GM19397 (cell line): Measurements from ENCODE around the gene RECK.

Source experiments
- ATAC-seq: cut with Tn5 transposase; IDR thresholded peaks from one replicate; pipeline ENCODE4 v1.9.1; 2021; ENCODE audit warnings: mild to moderate bottlenecking, moderate library complexity; ENCODE audit not compliant: unreplicated experiment

Gene RECK

DNA sequence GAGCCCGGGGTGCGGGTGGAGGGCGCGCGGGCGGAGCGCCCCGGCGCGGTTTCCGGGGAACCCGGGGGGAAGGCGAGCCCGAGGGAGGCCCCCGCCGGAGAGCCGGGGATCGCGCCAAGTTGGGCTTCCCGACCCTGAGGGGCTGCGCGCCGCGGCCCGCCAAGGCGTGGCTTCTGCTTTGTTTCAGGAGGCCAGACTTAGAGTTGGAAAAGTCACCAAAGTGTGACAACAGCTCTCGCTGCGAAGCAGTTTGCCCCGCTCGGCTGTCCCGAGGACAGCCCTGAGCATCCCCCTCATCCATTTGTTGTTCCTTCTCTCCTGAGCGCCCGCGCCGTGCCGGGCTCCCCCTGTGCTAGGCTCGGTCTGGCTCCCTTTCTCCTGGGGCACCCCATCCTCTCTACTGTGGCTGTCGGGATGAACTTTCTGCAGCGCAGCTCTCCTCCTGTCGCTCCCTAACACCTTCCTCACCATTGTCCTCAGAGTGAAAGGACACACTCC lies 100.2 kb downstream of the RECK start:
- ATAC-seq = peak; percentile 40

DNA sequence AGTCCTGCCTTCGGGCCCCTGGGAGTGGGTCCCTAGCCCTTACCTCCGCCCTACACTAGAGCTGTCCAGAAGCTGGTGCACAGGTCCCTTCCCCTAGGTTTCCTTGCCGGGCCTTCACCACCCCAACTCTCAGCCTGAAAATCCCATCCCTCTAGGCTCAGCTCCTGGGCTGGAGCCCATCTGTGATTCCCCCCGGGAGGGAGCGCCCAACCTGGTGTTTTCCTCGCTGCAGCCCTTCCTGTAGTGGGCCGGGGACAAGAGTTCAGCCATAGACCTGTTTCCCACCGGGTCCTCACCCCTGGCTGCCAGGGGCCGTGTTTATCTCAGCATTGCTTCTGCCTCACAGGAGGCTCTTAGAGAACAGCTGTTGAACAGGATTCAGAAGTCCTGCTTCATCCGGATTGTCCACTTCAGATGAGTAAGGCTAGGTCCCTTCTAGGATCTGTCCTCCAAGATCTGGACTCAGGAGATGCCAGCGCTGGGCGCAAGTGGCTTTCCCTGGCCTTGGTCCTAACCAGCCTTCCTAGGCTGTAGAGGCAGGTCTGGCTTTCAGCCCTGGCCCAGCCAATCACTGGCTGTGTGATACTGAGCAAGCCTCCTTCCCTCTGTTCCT lies 100.8 kb downstream of the RECK start:
- ATAC-seq = no peak

DNA sequence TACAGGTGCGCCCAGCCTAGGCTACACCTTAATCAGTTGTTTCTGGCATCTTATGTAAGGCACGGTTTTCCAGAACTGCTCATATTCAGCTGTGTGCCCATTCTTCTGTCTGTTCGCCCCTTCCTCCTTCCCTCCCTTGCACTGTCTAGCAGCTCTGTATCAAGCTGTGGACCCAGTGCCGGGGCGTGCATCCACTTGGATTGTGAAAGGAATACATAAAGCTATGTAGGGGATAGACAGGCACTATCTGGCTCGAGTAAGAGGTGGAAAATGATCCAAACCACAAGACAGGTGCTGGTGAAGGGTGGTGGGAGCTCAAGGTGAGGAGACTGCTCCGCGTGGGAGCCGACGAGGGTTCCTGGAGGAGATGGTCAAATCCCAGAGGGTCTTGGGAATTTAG lies 101.8 kb downstream of the RECK start:
- ATAC-seq = no peak

DNA sequence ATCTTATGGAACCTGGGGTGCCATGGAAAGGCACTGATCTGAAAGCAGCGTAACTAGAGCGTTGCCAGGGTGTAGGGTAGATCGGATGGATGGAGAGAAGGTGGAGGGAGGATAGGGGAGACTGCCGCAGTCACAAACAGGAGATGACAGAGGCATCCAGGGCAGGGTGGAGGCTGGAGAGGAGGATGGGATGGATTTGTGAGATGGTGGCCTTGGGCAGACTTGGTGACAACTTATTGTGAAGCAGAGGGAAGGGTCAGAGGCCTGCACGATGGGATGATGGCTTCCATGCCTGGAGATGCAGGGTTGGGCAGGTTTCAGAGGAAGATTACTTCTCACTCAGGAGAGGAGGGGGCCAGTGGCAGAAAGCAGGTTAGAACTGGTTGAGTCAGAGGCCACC lies 102.2 kb downstream of the RECK start:
- no peak for ATAC-seq

DNA sequence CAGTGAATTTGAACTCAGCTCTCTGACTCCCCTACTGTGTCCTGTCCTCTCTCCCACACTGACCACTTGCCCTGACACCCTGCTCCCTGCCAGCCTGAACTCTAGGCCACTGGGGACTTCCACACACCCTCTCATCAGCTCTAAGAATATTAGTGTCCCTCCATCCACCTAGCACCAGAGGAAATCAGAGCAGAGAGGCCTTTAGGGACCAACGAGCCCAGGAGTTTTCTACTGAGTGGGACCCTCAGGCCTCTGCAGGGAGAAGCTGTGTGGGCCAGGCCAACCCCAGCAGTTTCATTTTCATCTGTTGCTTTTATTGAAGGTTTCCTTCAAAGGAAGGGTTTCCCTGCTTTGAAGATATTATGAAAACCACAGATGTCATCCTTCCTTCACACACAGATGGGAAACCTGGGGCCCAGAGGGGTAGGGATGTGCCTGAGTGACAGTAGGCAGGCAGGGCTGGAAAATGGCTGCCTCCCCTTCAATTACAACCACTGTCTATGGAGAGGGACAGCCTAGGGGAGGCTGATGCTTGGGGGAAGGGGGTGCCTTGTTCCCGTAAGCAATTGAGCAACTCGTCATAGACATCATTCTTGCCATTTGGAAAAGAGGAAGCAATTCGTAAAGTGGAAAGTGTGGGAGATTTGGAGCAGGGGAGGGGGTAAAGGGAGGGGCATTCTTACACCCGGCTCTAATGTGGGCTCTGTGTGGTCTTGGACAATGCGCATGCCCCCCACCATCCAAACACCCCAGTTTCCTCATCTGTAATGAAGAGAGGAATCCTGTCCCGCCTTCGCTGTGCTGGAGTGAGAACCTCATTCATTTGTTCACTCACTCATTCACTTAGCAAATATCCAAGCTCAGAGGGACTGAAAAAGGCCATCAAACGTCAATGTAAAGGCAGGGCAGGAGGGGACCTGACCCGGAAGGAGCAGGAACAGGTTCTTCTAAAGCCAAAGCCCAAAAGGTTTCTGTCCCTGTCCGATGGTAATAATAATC lies 103.7 kb downstream of the RECK start:
- ATAC-seq = no peak

DNA sequence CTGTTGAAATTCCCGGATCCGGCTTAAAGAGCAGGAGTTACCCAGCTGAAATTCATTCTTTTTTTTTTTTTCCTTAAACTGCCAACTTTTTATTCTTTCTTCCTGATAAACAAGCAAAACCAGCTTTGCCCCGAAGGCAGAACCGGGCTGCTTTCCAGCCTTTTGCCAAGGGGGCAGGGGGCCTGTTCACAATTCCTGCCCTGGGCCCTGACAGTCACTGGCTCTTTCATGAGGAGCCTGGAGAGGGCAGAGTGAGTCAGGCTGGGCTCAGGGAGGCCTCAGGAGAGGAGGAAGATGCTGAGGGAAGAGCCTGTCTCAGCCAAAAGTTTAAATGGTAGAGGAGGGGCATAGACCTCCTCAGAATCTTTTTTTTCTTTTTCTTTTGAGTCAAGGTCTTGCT lies 104.6 kb downstream of the RECK start:
- ATAC-seq = no peak

DNA sequence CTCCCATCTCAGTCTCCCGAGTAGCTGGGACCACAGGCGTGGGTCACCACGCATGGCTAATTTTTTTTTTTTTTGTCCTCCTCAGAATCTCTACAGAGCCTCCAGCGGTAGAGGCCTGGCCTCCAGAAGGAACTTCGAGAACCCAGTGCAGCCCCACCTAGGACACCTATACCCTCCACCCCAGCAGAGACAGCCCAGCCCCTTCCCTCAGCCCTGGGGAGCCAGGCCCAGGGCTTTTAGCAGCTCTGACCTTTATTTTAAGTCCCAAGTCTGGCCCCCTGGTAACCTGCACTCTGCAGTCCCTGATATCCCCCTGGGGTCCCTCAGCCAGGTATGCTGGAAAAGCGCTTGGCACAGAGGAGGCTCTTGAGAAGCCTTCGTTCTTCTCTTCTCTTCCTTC lies 105.0 kb downstream of the RECK start:
- no peak for ATAC-seq

DNA sequence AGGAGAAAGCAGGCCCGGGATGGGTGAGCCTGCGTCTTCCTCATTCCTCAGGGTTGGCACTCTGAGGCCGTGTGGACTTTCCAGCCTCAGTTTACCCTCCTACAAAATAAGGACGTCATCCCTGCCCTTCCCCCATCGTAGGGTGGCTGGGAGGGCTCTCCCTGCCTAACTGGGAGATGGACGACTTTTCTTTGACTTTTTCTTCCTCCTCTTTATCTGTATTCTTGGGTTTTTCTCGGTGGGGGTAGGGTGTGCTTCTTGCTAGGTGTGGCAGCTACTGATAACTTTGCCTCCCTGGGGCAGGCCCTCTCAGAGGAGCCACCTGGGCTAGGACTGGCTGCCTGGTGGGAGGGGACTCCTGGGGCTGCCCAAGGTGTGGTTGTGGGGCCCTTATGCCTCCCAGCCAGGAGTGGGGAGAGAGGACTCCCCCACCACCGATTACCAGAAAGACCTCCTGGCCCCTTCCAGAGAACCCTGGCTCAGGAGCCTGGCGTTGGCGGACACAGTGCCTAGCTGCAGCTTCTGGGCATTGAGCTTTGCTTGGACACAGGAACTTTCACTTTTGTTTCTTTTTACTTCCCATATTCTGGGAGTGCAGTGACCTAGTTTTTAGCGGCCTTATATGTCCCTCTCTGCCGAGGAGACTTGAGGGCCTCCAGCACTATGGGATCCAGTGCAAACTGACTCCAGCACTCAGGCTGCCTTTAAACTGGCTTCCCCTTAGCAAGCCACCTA lies 106.0 kb downstream of the RECK start:
- ATAC-seq = no peak

DNA sequence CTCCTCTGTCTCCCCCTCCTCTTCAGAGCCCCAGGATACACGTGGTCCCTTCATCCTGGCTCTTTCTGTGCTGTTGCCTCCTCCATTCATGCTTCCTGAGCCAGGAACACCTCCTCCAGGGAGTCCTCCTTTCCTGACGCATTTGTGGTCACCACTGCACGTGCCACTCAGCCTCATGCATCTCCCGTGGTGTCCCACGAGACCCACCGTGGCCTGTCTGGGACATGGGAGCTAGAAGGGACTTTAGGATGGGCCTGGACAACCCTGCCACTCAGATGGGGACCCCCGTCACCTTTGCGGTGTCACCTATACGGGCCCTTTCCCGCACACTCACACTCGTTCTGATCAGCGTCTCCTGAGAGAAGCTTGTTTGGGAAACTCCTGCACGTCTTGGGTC lies 106.5 kb downstream of the RECK start:
- ATAC-seq = no peak

DNA sequence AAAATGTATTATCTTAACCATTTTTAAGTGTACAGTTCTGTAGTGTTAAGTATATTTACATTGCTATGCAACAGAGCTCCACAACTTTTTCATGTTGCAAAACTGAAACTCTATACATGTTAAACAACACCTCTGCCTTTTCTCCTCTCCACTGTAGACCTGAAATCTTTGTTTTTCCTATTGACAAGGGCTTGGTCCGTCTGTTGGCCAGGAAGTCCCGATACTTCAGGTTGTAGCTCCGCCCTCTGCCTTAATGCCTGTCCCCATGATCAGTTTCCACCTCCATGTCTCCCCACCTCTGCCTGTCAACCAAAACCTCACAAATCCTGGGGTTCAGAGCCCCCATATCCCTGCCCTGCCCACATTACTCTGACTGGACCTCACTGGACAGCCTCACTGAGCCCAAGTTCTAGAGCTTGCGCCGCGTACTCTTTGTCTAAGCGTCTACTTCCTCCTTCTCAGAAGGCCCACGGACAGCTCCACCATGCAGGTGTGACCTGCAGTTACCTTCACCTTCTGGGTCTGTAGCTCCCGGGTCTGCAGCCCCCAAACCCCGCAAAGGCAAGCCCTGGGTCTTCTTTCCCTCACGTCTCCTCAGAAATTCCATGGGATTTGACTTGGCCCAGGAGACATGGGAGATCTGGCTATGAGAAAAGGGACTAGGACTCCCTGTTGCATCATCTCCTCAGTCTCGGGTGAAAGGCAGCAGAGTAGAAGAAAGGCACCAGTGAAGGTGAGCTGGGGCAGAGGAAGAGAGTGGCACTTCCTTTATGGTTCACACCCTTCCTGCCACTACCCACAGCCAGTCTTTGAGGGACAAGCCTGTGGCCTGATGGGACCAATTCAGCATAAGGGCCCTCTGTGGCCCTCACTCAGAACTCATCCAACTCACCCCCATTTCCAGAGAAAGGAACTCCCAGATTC lies 107.9 kb downstream of the RECK start:
- no peak for ATAC-seq

DNA sequence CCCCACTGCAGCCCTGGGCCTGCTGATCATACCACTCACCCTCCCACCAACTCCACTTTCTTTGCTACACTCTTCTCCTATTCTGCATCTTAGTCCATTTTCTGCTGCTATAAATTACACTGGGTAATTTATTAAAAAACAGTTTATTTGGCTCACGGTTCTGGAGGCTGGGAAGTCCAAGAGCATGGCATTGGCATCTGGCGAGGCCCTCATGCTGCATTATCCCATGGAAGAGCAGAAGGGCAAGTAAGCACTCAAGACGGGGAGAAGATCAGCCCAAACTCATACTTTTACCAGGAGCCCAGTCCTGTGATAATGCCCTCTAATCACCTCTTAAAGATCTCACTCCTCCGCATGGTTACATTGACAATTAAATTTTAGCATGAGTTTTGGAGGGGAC lies 109.3 kb downstream of the RECK start:
- ATAC-seq = no peak

DNA sequence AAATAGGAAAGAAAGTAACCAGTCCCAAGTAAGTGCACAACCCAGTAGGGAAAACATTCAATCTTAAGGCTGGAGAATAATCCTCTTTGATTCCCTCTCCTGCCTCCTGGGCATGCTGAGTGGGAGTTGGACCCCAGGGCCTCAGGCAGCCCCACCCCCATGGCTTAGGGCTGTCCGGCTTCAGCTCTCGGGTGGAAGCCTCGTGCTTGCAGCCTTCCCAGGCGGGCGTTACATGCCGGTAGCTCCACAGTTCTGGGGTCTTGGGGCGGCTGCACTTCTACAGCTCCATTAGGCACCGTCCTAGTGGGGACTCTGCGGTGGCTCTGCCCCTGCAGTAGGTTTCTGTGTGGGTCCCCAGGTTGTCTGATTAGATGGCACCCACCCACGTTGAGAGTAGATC lies 109.9 kb downstream of the RECK start:
- ATAC-seq = no peak

DNA sequence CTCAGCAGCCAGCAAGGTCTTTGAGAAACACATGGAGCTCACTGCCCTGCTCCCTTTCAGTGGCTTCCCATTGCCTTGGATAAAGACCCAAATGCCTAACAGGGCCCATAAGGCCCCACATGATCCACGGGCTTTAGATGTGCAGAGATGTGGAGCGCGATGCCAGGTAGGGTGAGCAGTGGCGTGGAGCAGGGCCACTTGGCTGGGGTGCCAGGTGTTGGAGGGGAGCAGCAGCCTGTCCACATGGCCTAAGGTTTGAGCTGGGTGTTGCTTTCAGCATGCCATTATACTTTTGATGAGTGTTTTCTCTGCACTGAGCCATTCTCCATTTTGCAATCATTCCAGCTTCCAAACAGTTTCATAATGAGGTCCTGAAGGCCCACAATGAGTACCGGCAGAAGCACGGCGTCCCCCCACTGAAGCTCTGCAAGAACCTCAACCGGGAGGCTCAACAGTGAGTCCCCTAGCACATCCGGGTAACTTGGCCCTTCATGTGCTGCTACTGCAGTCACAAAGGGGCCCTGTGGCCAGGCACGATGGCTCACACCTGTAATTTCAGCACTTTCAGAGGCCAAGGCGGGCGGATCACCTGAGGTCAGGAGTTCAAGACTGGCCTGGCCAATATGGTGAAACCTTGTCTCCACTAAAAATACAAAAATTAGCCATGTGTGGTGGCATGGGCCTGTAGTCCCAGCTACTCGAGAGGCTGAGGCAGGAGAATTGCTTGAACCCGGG lies 110.9 kb downstream of the RECK start:
- no peak for ATAC-seq

DNA sequence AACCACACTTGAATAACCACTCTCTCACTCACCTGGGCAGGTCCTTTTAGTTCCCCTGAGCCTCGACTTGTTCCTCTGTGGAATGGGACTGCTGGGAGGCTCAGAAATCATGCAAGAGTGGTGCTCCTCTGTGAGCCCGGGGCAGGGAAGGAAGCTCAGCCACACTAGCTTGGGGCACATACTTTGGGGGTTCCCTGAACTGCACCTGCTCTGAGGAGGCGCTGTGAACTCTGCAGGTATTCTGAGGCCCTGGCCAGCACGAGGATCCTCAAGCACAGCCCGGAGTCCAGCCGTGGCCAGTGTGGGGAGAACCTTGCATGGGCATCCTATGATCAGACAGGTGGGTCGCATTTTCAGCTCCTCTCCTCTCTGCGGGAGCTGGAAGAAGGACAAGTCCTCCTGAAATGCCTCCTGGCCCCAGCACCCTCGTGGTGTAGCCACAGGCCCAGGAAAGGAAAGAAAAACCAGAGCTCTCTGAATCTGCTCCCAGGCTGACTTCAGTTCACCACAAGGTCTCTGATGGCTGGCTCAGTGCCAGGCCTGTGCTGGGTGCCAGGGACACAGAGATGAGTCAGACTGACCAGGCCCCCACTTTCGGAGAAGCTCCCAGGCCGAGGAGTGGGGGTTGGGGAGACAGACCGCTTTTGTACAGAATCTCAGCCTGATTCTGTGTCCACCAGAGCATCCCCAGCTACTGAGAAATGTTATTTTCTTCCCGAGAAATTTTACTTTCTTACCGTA lies 111.8 kb downstream of the RECK start:
- ATAC-seq = no peak

DNA sequence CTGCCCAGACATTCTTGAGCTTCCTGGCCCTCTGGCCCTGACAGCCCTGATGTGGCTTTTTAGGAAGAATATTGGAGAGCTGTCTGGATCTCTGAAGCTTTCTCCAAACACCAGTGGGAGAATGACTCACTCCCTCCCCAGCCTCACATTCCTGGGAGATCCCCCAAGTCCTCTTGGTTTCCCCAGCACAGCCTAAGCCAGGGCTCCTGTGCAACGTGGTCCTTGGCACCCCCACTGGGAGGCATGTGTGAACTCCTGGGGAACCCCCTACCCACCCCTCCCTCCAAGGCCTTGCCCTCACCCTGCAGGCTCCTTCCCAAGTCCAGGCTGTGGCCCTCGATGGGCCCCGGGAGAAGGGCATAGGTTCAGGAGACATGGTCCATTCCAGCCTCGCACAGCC lies 112.5 kb downstream of the RECK start:
- no peak for ATAC-seq

DNA sequence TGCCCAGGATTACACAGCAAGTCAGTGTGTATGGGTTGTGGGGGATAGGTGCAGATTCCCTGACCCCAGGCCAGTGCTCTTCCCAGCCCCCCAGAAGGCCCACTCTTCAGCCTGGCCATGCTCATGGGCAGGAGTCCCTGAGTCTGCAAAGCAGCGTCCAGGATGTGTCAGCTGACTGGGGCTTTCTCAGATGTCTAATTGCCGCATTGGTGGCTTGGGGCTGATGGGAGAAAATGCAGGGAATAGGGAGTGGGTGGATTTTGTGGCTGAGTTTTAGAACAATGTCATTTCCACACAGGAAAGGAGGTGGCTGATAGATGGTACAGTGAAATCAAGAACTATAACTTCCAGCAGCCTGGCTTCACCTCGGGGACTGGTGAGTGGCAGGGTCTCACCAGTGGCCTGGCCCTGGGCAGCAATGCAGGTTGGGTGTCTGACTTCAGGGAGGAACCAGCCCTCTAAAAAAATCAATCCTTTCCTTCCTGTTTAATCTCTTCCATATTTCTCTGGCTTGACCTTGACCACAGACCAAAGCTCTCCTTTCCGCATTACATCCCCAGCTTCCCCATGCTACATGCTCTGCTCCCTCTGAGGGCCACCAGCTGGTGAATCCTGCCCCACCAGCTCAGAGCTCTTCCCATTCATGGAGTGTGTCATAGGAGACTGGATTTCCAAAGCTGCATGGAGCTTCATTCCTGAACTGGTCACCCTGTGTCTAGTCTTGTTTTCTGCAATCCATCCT lies 114.0 kb downstream of the RECK start:
- ATAC-seq = no peak

DNA sequence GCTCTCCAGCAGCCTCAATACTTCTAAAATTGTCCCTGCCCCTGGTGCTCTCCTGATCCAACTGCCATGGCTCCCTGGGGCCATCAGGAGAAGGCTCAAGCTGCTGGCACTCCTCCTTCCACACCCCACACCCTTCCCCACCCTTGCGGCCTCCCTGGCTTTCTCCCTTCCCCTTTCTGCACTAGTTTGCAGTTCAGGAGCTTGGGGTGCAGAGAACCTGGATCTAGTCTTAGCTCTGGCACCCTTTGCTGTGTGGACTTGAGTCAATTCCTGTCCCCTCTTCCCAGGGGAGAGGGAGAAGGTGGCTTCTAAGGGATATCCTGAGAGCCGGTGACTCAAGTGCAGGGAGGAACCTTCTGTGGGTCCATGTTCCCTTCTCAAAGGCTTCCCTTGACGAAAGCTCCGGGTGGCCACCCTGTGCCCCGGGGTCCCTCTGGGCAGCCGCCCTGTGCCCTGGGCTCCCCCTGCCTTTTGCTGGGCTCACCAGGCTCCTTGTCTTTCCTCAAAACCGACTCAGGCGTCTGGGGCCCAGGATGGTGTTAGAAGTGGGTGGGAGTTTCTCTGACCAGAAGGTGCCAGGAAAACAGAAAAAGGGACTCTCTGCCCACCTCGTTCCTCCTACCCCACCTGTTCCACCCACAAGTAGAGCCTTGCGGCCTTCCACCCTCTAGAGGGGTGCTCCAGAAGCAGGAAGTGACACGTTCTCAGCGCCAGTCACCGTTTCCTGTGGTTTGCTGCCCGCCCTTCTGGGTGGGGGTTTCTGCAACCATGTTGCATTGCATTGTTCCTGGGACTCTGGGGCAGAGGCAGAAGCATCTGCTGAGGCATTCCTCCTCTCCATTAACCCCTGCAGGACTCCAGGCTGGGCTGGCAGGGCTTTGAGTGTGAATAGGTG lies 114.8 kb downstream of the RECK start:
- peak; percentile 79 for ATAC-seq
